Upper lobe of left lung (tissue), 6 donors: ENCODE data around the gene FKBP5. TPM values are rescaled to one million over a fixed set of nuclear protein-coding genes. Genes with fewer than 3 reads are reported as not detected.

Experiments
- ATAC-seq, 2 donors: fragments of 200-7000 bp; cut with Tn5 transposase; one replicate each; pipeline ENCODE4 v1.9.1; 2022; ENCODE audit warnings: mild to moderate bottlenecking in 2 of 2, moderate library complexity in 2 of 2; ENCODE audit not compliant: low FRiP score in 2 of 2
- DNase-seq, 2 donors: peaks; one replicate each; pipeline ENCODE4 v3.0.0-alpha.2; 2019 to 2020
- H3K27ac ChIP-seq, 4 donors: fragments of 200-600 bp; sonication (generic); one replicate each; pipeline ENCODE4 v1.5.1; 2016 to 2019
- H3K27me3 ChIP-seq, 4 donors: fragments of 200-600 bp; sonication (generic); one replicate each; pipeline ENCODE4 v1.5.1; 2017 to 2019
- H3K36me3 ChIP-seq, 4 donors: fragments of 200-600 bp; sonication (generic); one replicate each; pipeline ENCODE4 v1.5.1; 2016 to 2019
- H3K4me1 ChIP-seq, 4 donors: fragments of 200-600 bp; sonication (generic); one replicate each; pipeline ENCODE4 v1.5.1; 2018 to 2019
- H3K4me3 ChIP-seq, 4 donors: fragments of 200-600 bp; sonication (generic); one replicate each; pipeline ENCODE4 v1.5.1; 2017 to 2019; ENCODE audit warnings: mild to moderate bottlenecking in 2 of 4, moderate library complexity in 1 of 4
- H3K9me3 ChIP-seq, 4 donors: fragments of 200-600 bp; sonication (generic); one replicate each; pipeline ENCODE4 v1.5.1; 2018 to 2019
- EP300 ChIP-seq, 4 donors: sonication (generic); formaldehyde crosslinking; IDR thresholded peaks; one replicate each; pipeline ENCODE4 v1.5.1; 2017; ENCODE audit warnings: antibody characterized with exemption in 4 of 4, control low read depth in 2 of 4
- POLR2A ChIP-seq, 4 donors: fragments of 450-650 bp; IDR thresholded peaks; one replicate each; pipeline ENCODE4 v1.5.1; 2016 to 2017; ENCODE audit warnings: antibody characterized with exemption in 4 of 4, mild to moderate bottlenecking in 2 of 4
- POLR2AphosphoS5 ChIP-seq, 2 donors: sonication (generic); formaldehyde crosslinking; IDR thresholded peaks; one replicate each; pipeline ENCODE4 v1.5.1; 2017; ENCODE audit warnings: antibody characterized with exemption in 2 of 2
- WGBS, 2 donors: methylation state at CpG; one replicate each; pipeline ENCODE4 v1.1.5; 2017 to 2018; 5-methylcytosine and 5-hydroxymethylcytosine counted together
- total RNA-seq, 6 donors: library from RNA; depleted of rRNA in 4 of 6; stranded (reverse); fragments of >200 nt in 4 of 6; gene quantifications; one replicate each; pipeline versions ENCODE4 v1.1.0 to v1.2.1, GENCODE V29; 2016 to 2021
- TF ChIP-seq, protein P1 (sequence below), 6 experiments: fragments of 450-650 bp in 4 of 6; fragments of 200-600 bp in 2 of 6; sonication (generic) in 2 of 6; IDR thresholded peaks; one replicate each; pipeline ENCODE4 v1.5.1; 2016 to 2019; ENCODE audit warnings: antibody characterized with exemption in 6 of 6
- donor health status: DM: no; HTN: no; CAD: no; lungs with moderate emphysema.
- donor health status: DM: no; HTN: yes; CAD: no; lungs with severe emphysema.

The FKBP5 gene
- total RNA-seq, 6 donors from 2014 or later: 112 to 203 (median 143) TPM

GRCh38 chr6:35586542-35586941, 102.2 kb downstream of the FKBP5 start:
- H3K4me3 ChIP-seq: no peak overlapping the region
- peak overlapping the region; percentile 8 to 81 (median 66) for H3K27ac ChIP-seq
- H3K27me3 ChIP-seq: no peaks in the 10 kb centered on the region
- TF ChIP-seq, protein P1, sequence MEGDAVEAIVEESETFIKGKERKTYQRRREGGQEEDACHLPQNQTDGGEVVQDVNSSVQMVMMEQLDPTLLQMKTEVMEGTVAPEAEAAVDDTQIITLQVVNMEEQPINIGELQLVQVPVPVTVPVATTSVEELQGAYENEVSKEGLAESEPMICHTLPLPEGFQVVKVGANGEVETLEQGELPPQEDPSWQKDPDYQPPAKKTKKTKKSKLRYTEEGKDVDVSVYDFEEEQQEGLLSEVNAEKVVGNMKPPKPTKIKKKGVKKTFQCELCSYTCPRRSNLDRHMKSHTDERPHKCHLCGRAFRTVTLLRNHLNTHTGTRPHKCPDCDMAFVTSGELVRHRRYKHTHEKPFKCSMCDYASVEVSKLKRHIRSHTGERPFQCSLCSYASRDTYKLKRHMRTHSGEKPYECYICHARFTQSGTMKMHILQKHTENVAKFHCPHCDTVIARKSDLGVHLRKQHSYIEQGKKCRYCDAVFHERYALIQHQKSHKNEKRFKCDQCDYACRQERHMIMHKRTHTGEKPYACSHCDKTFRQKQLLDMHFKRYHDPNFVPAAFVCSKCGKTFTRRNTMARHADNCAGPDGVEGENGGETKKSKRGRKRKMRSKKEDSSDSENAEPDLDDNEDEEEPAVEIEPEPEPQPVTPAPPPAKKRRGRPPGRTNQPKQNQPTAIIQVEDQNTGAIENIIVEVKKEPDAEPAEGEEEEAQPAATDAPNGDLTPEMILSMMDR (IDR thresholded peaks at IDR 0.05): no peak
- TF ChIP-seq POLR2A (IDR thresholded peaks at IDR 0.05) (no peak), POLR2AphosphoS5 (IDR thresholded peaks at IDR 0.05) (no peak), EP300 (IDR thresholded peaks at IDR 0.05) (no peak)
- peaks cover 19 to 99% (median 58%) of the 10 kb centered on the region in 4 donors for H3K36me3 ChIP-seq
- H3K4me1 ChIP-seq: peaks cover 39 to 70% (median 57%) of the 10 kb centered on the region in 4 donors
- DNase-seq (no peak), ATAC-seq (no peak)
- no peaks in the 10 kb centered on the region for H3K9me3 ChIP-seq

GRCh38 chr6:35585658-35586057, 103.1 kb downstream of the FKBP5 start:
- Histone ChIP-seq H3K4me1 (peaks cover 31 to 61% (median 48%) of the 10 kb centered on the region in 4 donors), H3K36me3 (peaks cover 19 to 100% (median 61%) of the 10 kb centered on the region in 4 donors), H3K27ac (peak overlapping the region; percentile 3 to 81 (median 50)), H3K27me3 (no peaks in the 10 kb centered on the region), H3K4me3 (no peak overlapping the region), H3K9me3 (no peaks in the 10 kb centered on the region)
- no peak for ATAC-seq
- TF ChIP-seq, protein P1 (IDR thresholded peaks at IDR 0.05): no peak
- TF ChIP-seq EP300 (IDR thresholded peaks at IDR 0.05) (no peak), POLR2AphosphoS5 (IDR thresholded peaks at IDR 0.05) (no peak), POLR2A (IDR thresholded peaks at IDR 0.05) (no peak)
- DNase-seq: no peak

- Histone ChIP-seq H3K27ac (peak overlapping the region in 3 of 4 donors; percentile 42 to 81 (median 59)), H3K4me3 (no peak overlapping the region), H3K36me3 (peaks cover 21 to 99% (median 47%) of the 10 kb centered on the region in 4 donors), H3K4me1 (peaks cover 19 to 46% (median 33%) of the 10 kb centered on the region in 4 donors), H3K27me3 (no peaks in the 10 kb centered on the region), H3K9me3 (no peaks in the 10 kb centered on the region)
- TF ChIP-seq, protein P1 (IDR thresholded peaks at IDR 0.05): peak; percentile 60 to 86 (median 72)
- TF ChIP-seq EP300 (IDR thresholded peaks at IDR 0.05) (no peak), POLR2A (IDR thresholded peaks at IDR 0.05) (no peak), POLR2AphosphoS5 (IDR thresholded peaks at IDR 0.05) (no peak)
- DNase-seq (peak in 1 of 2 donors; percentile 60), ATAC-seq (peak; percentile 62 to 67)
- 27 to 30% methylated on average over 6 of the region's 6 CpGs for WGBS, 2 donors
Observed at GRCh38 chr6:35583893-35584688, 104.6 kb downstream of the FKBP5 start.

- H3K4me1 ChIP-seq: peaks cover 17 to 31% (median 20%) of the 10 kb centered on the region in 4 donors
- DNase-seq (no peak), ATAC-seq (no peak)
- no peaks in the 10 kb centered on the region for H3K9me3 ChIP-seq
- H3K27me3 ChIP-seq: no peaks in the 10 kb centered on the region
- peaks cover 17 to 99% (median 50%) of the 10 kb centered on the region in 4 donors for H3K36me3 ChIP-seq
- WGBS, 2 donors: 67 to 68% methylated on average over 2 of the region's 2 CpGs
- peak overlapping the region in 3 of 4 donors; percentile 6 to 42 (median 17) for H3K27ac ChIP-seq
- no peak overlapping the region for H3K4me3 ChIP-seq
- no peak for TF ChIP-seq POLR2AphosphoS5 (IDR thresholded peaks at IDR 0.05)
- TF ChIP-seq, protein P1 (IDR thresholded peaks at IDR 0.05): no peak
- TF ChIP-seq POLR2A (IDR thresholded peaks at IDR 0.05): no peak
- TF ChIP-seq EP300 (IDR thresholded peaks at IDR 0.05): no peak
Observed at GRCh38 chr6:35582315-35582714, 106.4 kb downstream of the FKBP5 start.
